Stimulated activated CD4-positive, alpha-beta T cell treated with anti-CD3 and anti-CD28 coated beads, TNF-alpha, amount 100 ng/mL, for 48 hours (primary cell): ENCODE measurements around the gene RDH12.
"Not testable (repeated sequence)": the region's sequence is repeated elsewhere in the genome, so short reads cannot be mapped to it uniquely, and the experiment has no call there.

ENCODE experiments used
- DNase-seq, 3 donors: peaks; one replicate each; pipeline ENCODE4 v3.0.0-alpha.2; 2020; ENCODE audit warnings: low read depth in 3 of 3

RDH12 gene

GRCh38 chr14:67704484-67705089 lies 2.9 kb downstream of the RDH12 start:
- DNase-seq: peak in 1 of 3 donors; percentile 14

DNA sequence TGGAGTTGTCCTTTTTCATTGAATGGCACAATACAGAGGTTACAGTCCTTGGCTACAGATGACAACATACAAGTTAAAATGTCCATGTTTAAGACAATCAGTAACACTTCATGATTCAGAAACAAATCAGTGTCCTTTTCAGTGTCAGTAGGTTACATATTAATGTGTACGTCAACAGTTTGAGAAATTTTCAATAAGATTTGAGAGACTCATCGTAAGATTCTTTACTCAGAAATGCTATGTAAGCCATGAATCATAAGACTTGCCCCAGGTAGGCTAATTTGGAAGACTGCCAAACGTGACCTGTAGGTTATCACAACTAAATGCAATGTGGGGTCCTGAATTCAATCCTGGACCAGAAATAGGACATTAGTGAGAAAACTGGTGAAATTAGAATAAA lies 3.5 kb downstream of the RDH12 start:
- DNase-seq: no peak

DNA sequence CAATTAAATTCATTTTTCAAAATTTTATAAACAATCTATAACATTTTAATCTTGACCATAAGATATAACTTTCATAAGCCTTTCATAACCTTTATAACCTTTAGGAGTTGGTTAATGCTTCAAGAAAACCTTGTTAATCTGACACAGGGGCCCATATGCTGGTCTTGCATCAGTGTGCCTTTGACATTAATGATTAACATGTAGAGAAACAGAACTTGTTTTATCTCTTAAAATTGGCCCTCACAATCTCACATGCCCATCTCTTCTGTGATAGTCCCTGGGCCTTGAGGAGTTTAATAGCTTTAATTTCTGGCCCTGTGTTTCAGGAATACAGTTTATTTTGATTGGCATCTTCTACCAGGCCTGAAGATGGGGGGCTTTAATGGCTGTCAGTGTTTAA lies 7.7 kb downstream of the RDH12 start:
- DNase-seq: not testable (repeated sequence)

DNA sequence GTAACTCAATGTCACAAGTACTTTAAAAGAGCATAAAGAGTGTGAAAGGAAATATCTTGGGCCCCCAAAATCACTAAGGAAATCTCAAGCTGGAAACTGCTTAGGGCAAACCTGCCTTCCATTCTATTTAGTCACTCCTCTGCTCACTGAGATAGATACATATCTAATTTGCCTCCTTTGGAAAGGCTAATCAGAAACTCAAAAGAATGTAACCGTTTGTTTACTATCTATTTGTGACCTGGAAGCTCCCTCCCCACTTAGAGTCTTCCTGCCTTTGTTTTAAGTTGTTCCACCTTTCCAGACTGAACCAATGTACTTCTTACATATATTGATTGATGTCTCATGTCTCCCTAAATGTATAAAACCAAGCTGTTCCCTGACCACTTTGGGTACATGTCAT lies 8.1 kb downstream of the RDH12 start:
- DNase-seq: not testable (repeated sequence)

GRCh38 chr14:67710209-67710608 lies 8.5 kb downstream of the RDH12 start:
- no peak for DNase-seq

- DNase-seq: no peak
These were observed 15.4 kb downstream of the RDH12 start for GRCh38 chr14:67717048-67717447.

DNA sequence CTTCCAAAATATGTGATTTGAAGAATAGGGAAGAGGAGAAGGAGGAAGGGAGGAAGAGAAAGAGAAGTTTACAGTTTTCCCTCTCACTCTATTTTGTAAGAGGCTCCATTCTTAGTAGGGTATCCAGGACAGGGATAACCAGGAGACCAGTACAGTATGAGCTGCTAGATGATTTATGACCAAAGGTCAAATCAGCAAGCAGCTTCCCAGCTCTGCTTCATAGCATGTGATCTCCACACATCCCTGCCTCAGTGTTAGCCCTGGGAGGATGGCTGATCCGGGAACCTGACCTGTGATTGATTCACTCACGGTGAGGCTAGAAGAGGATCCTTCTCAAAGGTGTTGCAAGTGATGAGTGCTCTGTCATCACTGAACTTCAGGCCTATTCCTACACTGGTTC lies 16.6 kb downstream of the RDH12 start:
- DNase-seq: no peak

- not testable (repeated sequence) for DNase-seq
These were observed 17.7 kb downstream of the RDH12 start for GRCh38 chr14:67719385-67719784.

DNA sequence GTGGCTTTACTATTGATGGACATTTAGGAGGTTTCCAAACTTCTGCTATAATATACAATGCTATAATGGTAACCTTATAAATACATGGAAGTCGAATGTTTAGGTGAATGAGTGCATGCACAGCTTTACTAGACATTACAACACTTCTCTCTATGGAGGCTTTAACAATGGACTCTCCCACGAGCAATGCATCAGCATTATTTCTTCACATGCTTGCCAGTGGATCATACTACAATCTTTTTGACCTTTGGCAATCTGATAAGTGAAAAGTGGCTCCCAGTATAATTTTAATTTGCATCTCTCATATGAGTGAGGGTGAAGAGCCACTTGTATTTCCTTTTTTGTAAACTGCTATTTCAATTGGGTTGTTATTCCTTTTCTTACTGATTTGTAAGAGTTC lies 18.2 kb downstream of the RDH12 start:
- DNase-seq: no peak

DNA sequence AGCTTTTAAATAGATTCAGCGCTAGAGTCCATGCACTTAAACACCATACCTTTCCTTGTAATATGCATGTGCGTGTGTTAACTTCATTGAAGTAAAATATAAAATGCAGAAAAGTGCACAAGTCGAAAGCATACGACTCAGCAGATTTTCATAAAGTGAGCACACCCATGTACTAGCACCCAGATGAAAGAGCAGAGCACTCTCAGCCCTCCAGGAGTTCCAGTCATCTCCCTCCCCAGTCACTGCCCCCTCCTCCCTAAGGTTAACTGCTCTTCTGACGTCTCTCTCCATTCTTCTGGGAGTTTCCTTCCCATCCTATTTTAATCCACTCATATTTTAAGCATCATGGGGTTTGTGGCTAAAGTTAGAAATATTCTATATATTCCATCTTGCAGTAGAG lies 20.2 kb downstream of the RDH12 start:
- no peak for DNase-seq

DNA sequence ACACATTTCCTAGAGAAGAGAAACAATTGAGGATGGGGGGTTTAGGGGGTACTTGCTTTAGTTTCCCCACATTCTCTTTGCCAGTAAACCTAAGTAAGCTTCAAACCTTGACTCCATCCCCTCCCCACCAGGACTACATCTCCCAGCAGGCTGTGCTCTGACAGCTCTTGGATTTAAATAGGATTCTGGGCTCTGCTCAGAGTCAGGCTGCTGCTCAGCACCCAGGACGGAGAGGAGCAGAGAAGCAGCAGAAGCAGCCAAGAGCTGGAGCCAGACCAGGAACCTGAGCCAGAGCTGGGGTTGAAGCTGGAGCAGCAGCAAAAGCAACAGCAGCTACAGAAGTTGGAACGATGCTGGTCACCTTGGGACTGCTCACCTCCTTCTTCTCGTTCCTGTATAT lies 20.6 kb downstream of the RDH12 start:
- DNase-seq: no peak

DNA sequence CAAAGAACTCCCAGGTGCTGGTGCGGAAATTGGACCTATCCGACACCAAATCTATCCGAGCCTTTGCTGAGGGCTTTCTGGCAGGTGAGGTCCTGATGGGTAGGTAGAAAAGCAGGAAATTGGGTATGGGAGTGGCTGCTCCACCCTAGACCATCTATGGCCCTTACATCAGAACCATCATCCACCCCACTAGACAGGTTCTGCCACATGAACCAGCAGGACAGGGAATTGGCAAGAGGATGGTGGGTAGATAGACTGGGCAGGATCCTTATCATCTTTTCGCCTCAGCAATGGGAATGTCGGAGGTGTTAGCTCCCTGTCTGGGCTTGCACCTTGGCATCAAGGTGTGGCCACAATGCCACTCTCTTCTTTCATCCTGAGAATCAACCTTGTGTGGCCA lies 23.5 kb downstream of the RDH12 start:
- no peak for DNase-seq

- DNase-seq: no peak
These were observed 25.7 kb downstream of the RDH12 start for GRCh38 chr14:67727361-67727760.

- DNase-seq: no peak
These were observed 26.6 kb downstream of the RDH12 start for GRCh38 chr14:67728258-67728657.

- DNase-seq: no peak
These were observed 27.6 kb downstream of the RDH12 start for GRCh38 chr14:67729072-67729885.

DNA sequence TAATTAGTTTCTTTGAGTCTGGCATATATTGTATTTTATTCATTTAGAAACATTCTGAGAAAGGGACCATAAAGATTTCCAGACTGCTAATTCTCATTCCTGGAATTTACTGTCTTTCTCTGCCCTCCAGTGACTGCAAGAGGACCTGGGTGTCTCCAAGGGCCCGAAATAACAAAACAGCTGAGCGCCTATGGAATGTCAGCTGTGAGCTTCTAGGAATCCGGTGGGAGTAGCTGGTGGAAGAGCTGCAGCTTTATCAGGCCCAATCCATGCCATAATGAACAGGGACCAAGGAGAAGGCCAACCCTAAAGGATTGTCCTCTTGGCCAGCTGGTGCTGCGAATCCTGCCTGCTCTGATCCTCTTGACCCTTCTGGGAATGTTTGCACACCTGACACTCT lies 31.9 kb downstream of the RDH12 start:
- no peak for DNase-seq

- no peak for DNase-seq
These were observed 33.0 kb downstream of the RDH12 start for GRCh38 chr14:67734675-67735074.

DNA sequence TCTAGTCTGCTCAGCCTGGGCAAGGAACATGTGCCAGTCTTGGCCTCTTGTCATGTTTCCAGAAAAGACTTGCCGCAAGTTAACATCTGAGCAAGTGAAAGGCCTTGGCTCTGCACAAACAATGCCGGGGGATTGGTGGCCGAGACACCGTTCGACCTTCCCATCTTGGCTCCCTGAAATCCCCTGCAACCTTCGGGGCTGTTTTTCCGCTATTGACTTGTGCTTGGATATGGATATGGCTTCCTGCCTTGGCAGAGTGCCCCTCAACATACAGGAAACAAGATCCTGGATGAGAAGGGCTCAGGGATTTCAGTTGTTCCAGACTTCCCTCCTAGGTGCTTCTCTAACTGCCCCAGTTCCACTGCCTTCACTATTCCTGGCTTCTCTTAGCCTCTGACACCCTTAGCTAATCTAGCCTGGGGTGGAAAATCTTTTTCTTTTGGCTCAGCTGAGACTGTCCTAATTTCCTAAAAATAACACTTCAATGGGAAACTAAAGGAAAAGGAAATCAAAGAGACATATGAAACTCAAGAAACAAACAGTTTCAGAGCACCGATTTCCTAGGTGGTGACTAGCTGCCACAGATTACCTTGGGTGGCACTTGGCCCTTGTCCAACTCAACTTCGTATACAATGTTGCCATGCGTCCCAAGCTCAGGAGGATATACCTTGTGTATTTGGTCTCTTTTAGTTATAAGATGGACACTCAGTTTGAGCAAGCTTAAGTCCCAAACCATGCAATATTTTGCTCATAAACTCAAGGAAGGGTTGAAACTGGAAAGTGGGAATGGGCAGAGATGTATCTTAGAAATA lies 33.9 kb downstream of the RDH12 start:
- DNase-seq: no peak

DNA sequence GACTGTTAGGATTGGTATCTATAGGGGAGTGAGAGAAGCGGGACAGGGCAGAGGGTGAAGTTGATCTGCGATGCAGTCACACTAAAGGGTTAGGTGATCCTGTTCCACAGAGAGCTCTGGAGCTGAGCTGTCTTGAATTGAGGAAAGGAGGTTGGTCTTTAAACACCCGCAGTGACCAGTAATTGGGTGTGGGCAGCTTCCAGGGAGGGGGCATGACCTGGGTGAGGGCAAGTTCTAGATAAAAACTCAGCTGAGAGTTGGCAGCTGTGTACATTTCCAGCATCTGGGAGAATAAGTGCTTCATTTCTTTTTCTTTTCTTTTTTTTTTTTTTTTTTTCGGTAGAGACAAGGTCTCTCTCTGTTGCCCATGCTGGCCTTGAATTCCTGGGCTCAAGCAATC lies 35.1 kb downstream of the RDH12 start:
- DNase-seq: no peak

- no peak for DNase-seq
These were observed 37.2 kb downstream of the RDH12 start for GRCh38 chr14:67738740-67739504.

GRCh38 chr14:67744046-67744445 lies 42.4 kb downstream of the RDH12 start:
- DNase-seq: no peak

GRCh38 chr14:67746927-67747326 lies 45.2 kb downstream of the RDH12 start:
- DNase-seq: peak in 2 of 3 donors; percentile 2 to 12
